BJ (cell line): ENCODE measurements around the gene SH2D1B. TPM values are rescaled to one million over a fixed set of nuclear protein-coding genes. Genes with fewer than 3 reads are reported as not detected.
"Not testable (repeated sequence)": the region's sequence is repeated elsewhere in the genome, so short reads cannot be mapped to it uniquely, and the experiment has no call there.

Experiments used
- CTCF ChIA-PET: fragments of 350-600 bp; formaldehyde crosslinking; extraction: SDS; loops from one replicate; lab custom pipeline; 2021; ENCODE audit warnings: antibody characterized with exemption, inconsistent platforms; lab: Yijun Ruan, JAX
- POLR2A ChIA-PET: fragments of 300-600 bp; sonication (Branson Sonifier 250); formaldehyde crosslinking; extraction: SDS; loops from one replicate; lab custom pipeline; 2021; ENCODE audit warnings: antibody characterized with exemption; lab: Charles Lee
- DNase-seq: peaks from one replicate; pipeline ENCODE4 v3.0.0-alpha.2; 2011; ENCODE audit warnings: low read depth
- H3K27me3 ChIP-seq: 2 replicates; pipeline ENCODE4 v1.6.0; 2011; ENCODE audit warnings: low read length; ENCODE audit not compliant: control insufficient read depth, insufficient read depth
- H3K36me3 ChIP-seq: 2 replicates; pipeline ENCODE4 v1.5.1; 2011; ENCODE audit warnings: low read length; ENCODE audit not compliant: control insufficient read depth, insufficient read depth
- H3K4me3 ChIP-seq: 2 replicates; pipeline ENCODE4 v1.5.1; 2011; ENCODE audit warnings: low read depth, mild to moderate bottlenecking, control low read depth, low read length
- CTCF ChIP-seq: IDR thresholded peaks from 2 replicates; pipeline ENCODE4 v1.5.1; 2011; ENCODE audit warnings: low read depth, mild to moderate bottlenecking, control low read depth, inconsistent platforms, low read length, moderate library complexity; ENCODE audit not compliant: insufficient read depth
- polyA minus RNA-seq: library from RNA; depleted of rRNA, polyadenylated mRNA; stranded (reverse); fragments of >200 nt; gene quantifications from 2 replicates; pipeline ENCODE4 v1.2.3, GENCODE V29; 2011; rRNA and poly(A)+ RNA removed
- polyA plus RNA-seq: library from polyadenylated mRNA; depleted of rRNA; stranded (reverse); fragments of >200 nt; gene quantifications from 2 replicates; pipeline ENCODE4 v1.2.3, GENCODE V29; 2011; rRNA removed

The SH2D1B gene, protein sequence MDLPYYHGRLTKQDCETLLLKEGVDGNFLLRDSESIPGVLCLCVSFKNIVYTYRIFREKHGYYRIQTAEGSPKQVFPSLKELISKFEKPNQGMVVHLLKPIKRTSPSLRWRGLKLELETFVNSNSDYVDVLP
- polyA plus RNA-seq (0.05 TPM in 1 of 2 replicates, not detected in the other), polyA minus RNA-seq (not detected in 2 replicates)

DNA sequence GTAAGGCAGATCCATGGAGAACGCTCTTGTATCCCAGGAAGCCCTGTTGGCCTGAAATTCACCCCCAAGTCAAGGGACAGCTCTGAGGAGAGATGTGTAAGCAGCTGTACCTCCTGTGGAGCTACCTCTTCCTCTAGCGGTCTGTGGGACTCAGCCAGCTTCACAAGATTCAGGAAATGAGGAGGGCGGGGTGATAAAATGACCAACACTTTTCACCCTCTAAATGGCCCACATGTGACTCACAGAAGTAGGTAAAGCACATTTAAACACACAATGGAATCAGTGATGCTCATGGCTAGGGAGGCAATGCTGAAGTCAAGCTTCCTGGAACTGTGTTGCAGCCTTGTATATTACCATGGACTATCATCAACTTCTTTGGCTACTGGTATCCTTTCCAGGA lies at the start of gene SH2D1B:
TSS of gene SH2D1B (minus strand) at position 135 of the 400 bp plus-strand sequence. CDS start at position 15, 120 bp downstream.
- Histone ChIP-seq H3K36me3 (no peaks in the 10 kb centered on the region), H3K4me3 (no peak within 1 kb of the TSS), H3K27me3 (no peaks in the 10 kb centered on the region)
- DNase-seq = no peak
- CTCF ChIA-PET = interaction anchor here (0.6 kb wide), 1 partner anchor 585 kb away, joined by 3 read pairs; no protein-coding TSS in a partner anchor
- no peak for TF ChIP-seq CTCF
- POLR2A ChIA-PET = no interaction called here

DNA sequence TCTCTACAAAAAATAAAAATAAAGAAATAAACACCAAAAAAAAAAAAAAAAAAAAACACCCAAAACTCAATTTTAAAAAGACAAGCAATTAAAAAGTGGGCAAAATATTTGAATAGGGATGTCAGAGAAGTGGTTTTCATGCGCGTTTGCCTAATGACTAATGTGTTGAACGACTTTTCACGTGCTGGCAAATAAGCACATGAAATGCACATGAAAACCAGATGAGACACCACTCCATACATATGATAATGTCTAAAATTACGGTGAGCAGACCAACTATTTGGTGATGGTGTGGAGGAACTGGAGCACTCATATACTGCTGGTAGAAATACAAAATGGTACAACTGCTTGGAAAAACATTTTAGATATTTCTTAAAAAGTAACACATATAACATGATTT lies 46.3 kb upstream of the SH2D1B start:
- Histone ChIP-seq H3K36me3 (no peaks in the 10 kb centered on the region), H3K27me3 (no peaks in the 10 kb centered on the region), H3K4me3 (no peak overlapping the region)
- DNase-seq = no peak
- ChIA-PET CTCF (interaction anchor here (0.6 kb wide), 1 partner anchor 1338 kb away, joined by 3 read pairs; no protein-coding TSS in a partner anchor), POLR2A (no interaction called here)
- no peak for TF ChIP-seq CTCF

DNA sequence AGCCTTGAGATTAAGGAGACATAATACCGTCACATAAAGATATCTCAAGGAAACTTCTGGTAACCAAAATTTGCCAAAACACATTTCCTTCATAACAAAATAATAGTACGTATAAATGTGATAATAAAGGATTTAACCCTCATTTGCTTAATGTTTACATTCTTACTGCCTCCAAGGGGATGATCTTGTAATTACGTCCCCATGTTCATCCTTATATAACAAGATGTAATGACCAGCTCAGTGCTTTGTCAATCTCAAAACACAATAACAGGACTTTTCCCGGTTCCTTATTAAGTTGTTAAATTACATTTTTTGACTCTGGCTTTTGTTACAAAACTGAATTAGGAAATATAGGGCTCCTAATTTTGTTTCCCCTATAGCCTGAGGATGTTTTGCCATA lies 44.4 kb upstream of the SH2D1B start:
- no peaks in the 10 kb centered on the region for H3K36me3 ChIP-seq
- ChIA-PET POLR2A (no interaction called here), CTCF (interaction anchor here (0.7 kb wide), 2 partner anchors 26 to 57 kb away, joined by 3 to 5 read pairs; no protein-coding TSS in a partner anchor)
- H3K4me3 ChIP-seq = no peak overlapping the region
- DNase-seq = no peak
- no peaks in the 10 kb centered on the region for H3K27me3 ChIP-seq
- no peak for TF ChIP-seq CTCF

DNA sequence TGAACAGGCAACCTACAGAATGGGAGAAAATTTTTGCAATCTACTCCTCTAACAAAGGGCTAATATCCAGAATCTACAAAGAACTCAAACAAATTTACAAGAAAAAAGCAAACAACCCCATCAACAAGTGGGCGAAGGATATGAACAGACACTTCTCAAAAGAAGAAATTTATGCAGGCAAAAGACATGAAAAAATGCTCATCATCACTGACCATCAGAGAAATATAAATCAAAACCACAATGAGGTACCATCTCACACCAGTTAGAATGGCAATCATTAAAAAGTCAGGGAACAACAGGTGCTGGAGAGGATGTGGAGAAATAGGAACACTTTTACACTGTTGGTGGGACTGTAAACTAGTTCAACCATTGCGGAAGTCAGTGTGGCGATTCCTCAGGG lies 42.4 kb upstream of the SH2D1B start:
- DNase-seq, CTCF ChIA-PET, POLR2A ChIA-PET: not testable (repeated sequence)

GRCh38 chr1:162446946-162447345 lies 35.0 kb upstream of the SH2D1B start:
- ChIA-PET POLR2A (no interaction called here), CTCF (no interaction called here)
- Histone ChIP-seq H3K4me3 (no peak overlapping the region), H3K36me3 (no peaks in the 10 kb centered on the region), H3K27me3 (peaks cover 11% of the 10 kb centered on the region)
- DNase-seq = no peak
- no peak for TF ChIP-seq CTCF

More for the DNA sequence above, 42.4 kb upstream of the SH2D1B start:
- not testable (repeated sequence) for H3K36me3 ChIP-seq, H3K4me3 ChIP-seq, H3K27me3 ChIP-seq
